ENCODE measurements around the gene TNFRSF18. TPM values are rescaled to one million over a fixed set of nuclear protein-coding genes. Genes with fewer than 3 reads are reported as not detected.

TNFRSF18 gene
- total and polyA plus RNA-seq, 2 experiments from 2014 or later = 1.1 to 1.5 TPM

DNA sequence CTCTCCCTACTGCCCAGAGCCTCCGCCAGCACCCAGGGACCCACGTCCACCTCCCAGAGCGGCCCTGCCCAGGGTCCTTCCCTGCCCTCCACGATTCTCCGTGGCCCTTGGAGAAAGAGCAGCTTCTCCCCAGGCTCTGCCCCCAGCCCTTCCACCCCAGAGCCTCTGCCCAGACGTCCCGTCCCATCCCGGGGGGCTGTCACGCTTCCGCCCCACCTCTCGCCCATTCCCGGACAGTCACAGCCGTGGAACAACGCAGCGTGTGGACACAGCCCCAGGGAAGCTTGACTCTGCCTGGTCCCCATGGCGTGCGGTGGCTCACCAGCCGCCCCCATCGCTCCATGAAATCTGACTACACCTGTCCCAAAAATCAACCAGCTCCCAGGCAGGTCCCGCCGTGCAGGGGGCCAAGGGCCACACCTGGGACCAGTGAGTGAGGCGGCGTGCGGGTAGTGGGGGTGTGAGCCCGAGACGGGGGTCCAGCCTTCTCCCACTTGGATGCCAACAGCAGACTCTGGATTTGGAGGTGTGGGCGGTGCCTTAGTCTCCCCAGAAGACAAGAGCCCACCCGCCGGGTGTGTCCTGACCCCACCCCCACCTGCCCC, 45.2 kb downstream of the TNFRSF18 start (continued):
- TF ChIP-seq, protein P1, sequence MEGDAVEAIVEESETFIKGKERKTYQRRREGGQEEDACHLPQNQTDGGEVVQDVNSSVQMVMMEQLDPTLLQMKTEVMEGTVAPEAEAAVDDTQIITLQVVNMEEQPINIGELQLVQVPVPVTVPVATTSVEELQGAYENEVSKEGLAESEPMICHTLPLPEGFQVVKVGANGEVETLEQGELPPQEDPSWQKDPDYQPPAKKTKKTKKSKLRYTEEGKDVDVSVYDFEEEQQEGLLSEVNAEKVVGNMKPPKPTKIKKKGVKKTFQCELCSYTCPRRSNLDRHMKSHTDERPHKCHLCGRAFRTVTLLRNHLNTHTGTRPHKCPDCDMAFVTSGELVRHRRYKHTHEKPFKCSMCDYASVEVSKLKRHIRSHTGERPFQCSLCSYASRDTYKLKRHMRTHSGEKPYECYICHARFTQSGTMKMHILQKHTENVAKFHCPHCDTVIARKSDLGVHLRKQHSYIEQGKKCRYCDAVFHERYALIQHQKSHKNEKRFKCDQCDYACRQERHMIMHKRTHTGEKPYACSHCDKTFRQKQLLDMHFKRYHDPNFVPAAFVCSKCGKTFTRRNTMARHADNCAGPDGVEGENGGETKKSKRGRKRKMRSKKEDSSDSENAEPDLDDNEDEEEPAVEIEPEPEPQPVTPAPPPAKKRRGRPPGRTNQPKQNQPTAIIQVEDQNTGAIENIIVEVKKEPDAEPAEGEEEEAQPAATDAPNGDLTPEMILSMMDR (conservative IDR thresholded peaks at IDR 0.05; ENCODE audit: low read depth in 2 of 2) = no peak
- no peak for TF ChIP-seq NANOG (IDR thresholded peaks at IDR 0.05; ENCODE audit: borderline replicate concordance)

DNA sequence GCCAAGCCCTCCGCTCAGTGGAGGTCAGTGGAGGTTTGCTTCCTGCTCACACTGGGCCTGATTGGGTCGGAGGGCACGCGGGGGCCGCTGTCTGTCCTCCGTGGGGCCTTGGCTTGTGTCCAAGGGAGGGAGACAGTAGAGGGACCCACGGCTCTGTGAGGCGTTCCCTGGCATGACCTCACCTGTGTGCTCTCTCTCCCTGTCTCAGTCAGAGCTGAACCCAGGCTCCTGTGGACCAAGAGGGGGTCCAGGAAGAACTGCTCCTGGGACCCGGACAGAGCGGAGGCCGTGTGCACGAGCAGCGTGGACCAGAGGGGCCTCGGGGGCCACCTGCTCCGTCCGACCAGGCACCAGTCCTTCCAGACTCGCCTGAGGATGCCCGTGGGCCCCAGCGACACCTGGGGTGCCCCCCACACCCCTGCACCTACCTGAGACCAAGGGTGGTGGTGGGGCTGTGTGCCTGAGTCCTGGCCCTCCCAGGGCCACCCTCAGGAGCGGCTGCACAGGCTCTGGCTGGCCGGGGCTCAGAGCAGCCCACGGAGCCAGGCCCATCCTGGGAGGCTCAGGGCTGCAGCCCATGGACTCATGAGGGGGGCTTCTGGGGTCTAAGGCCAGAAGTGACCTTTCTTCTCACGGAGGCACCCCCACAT, 46.0 kb downstream of the TNFRSF18 start:
- H3K4me1 ChIP-seq (ENCODE audit: insufficient read depth) = peaks cover 14% of the 10 kb centered on the region; the same call in 1 of the 2 replicates
- no peak overlapping the region for H2AFZ ChIP-seq
- ATAC-seq = no peak
- Mint-ChIP-seq H3K27me3 (ENCODE audit: insufficient read depth, low read depth, poor library complexity) (peaks cover 28% of the 10 kb centered on the region), H3K4me3 (no peak overlapping the region), H3K27ac (no peak overlapping the region), H3K36me3 (ENCODE audit: low read depth) (peaks cover 3% of the 10 kb centered on the region; the same call in 2 of the 3 replicates), H3K4me1 (peaks cover 10% of the 10 kb centered on the region), H3K9me3 (peaks cover 3% of the 10 kb centered on the region; the same call in 1 of the 3 replicates)
- H3K4me3 ChIP-seq = no peak overlapping the region
- no peaks in the 10 kb centered on the region for H3K27me3 ChIP-seq (ENCODE audit: insufficient read depth)
- H3K9me2 ChIP-seq (ENCODE audit: insufficient read depth) = no peaks in the 10 kb centered on the region
- H3K4me2 ChIP-seq = no peak overlapping the region
- 0 out of 2 replicates have a peak, but pooled peaks cover 10% of the 10 kb centered on the region for H3F3A ChIP-seq (replicated peaks; ENCODE audit: low read depth)
- no peak for DNase-seq (ENCODE audit: low spot score)
- no peaks in the 10 kb centered on the region for H4K20me1 ChIP-seq (replicated peaks; ENCODE audit: insufficient read depth)
- H3K27ac ChIP-seq (ENCODE audit: low read depth) = no peak overlapping the region
- H3K79me2 ChIP-seq (replicated peaks; ENCODE audit: insufficient read depth) = peaks cover 6% of the 10 kb centered on the region; the same call in 1 of the 2 replicates
- no peaks in the 10 kb centered on the region for H3K36me3 ChIP-seq (ENCODE audit: insufficient read depth)
- TF ChIP-seq ETS1 (IDR thresholded peaks at IDR 0.05) = no peak
- TF ChIP-seq, protein P2, sequence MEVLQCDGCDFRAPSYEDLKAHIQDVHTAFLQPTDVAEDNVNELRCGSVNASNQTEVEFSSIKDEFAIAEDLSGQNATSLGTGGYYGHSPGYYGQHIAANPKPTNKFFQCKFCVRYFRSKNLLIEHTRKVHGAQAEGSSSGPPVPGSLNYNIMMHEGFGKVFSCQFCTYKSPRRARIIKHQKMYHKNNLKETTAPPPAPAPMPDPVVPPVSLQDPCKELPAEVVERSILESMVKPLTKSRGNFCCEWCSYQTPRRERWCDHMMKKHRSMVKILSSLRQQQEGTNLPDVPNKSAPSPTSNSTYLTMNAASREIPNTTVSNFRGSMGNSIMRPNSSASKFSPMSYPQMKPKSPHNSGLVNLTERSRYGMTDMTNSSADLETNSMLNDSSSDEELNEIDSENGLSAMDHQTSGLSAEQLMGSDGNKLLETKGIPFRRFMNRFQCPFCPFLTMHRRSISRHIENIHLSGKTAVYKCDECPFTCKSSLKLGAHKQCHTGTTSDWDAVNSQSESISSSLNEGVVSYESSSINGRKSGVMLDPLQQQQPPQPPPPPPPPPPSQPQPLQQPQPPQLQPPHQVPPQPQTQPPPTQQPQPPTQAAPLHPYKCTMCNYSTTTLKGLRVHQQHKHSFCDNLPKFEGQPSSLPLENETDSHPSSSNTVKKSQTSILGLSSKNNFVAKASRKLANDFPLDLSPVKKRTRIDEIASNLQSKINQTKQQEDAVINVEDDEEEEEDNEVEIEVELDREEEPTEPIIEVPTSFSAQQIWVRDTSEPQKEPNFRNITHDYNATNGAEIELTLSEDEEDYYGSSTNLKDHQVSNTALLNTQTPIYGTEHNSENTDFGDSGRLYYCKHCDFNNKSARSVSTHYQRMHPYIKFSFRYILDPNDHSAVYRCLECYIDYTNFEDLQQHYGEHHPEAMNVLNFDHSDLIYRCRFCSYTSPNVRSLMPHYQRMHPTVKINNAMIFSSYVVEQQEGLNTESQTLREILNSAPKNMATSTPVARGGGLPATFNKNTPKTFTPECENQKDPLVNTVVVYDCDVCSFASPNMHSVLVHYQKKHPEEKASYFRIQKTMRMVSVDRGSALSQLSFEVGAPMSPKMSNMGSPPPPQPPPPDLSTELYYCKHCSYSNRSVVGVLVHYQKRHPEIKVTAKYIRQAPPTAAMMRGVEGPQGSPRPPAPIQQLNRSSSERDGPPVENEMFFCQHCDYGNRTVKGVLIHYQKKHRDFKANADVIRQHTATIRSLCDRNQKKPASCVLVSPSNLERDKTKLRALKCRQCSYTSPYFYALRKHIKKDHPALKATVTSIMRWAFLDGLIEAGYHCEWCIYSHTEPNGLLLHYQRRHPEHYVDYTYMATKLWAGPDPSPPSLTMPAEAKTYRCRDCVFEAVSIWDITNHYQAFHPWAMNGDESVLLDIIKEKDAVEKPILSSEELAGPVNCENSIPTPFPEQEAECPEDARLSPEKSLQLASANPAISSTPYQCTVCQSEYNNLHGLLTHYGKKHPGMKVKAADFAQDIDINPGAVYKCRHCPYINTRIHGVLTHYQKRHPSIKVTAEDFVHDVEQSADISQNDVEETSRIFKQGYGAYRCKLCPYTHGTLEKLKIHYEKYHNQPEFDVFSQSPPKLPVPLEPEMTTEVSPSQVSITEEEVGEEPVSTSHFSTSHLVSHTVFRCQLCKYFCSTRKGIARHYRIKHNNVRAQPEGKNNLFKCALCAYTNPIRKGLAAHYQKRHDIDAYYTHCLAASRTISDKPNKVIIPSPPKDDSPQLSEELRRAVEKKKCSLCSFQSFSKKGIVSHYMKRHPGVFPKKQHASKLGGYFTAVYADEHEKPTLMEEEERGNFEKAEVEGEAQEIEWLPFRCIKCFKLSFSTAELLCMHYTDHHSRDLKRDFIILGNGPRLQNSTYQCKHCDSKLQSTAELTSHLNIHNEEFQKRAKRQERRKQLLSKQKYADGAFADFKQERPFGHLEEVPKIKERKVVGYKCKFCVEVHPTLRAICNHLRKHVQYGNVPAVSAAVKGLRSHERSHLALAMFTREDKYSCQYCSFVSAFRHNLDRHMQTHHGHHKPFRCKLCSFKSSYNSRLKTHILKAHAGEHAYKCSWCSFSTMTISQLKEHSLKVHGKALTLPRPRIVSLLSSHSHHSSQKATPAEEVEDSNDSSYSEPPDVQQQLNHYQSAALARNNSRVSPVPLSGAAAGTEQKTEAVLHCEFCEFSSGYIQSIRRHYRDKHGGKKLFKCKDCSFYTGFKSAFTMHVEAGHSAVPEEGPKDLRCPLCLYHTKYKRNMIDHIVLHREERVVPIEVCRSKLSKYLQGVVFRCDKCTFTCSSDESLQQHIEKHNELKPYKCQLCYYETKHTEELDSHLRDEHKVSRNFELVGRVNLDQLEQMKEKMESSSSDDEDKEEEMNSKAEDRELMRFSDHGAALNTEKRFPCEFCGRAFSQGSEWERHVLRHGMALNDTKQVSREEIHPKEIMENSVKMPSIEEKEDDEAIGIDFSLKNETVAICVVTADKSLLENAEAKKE (CRISPR knock-in tag; IDR thresholded peaks at IDR 0.05) = no peak
- TF ChIP-seq CREB1 (CRISPR knock-in tag; IDR thresholded peaks at IDR 0.05; ENCODE audit: low read depth) = no peak
- TF ChIP-seq NANOG (IDR thresholded peaks at IDR 0.05; ENCODE audit: borderline replicate concordance) = no peak
- TF ChIP-seq, protein P1 (conservative IDR thresholded peaks at IDR 0.05; ENCODE audit: low read depth in 2 of 2) = no peak
- no peak for TF ChIP-seq STAT1 (IDR thresholded peaks at IDR 0.05; ENCODE audit: unreplicated experiment)
- no peak for TF ChIP-seq ZNF114 (CRISPR knock-in tag; IDR thresholded peaks at IDR 0.05)
